Choroid plexus epithelial cell (primary cell): ENCODE data around the gene SF3B1.

Source experiments
- DNase-seq: peaks from one replicate; pipeline ENCODE4 v3.0.0-alpha.2; 2010; ENCODE audit warnings: low read depth
- H3K4me3 ChIP-seq: 2 replicates; pipeline ENCODE4 v1.5.1; 2011; ENCODE audit warnings: low read depth, mild to moderate bottlenecking, control low read depth, low read length, moderate library complexity
- TF ChIP-seq, protein P1 (sequence below): conservative IDR thresholded peaks from 2 replicates; pipeline ENCODE4 v1.5.1; 2011; ENCODE audit warnings: low read depth, mild to moderate bottlenecking, control low read depth, inconsistent platforms, low read length, moderate library complexity

SF3B1 gene

DNA sequence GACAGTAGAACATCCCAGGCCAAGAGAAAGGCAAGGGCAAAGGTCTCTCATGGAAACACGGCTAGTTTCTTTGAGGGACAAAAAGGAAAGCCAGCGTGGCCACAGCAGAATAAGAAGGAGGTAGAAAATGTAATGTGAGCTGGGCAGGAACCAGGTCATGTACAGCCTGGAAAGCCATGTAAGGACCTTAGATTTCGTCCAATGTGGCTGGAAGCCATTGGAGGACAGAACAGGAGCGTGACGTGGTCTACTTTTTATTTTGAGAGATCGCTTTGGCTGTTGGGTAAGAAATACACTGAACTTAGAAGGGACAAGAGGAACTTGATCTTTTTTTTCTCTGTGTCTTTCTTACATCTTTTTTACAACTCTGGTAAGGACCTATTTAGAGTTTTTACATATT is 66.4 kb downstream of the SF3B1 start:
- DNase-seq: no peak
- no peak overlapping the region for H3K4me3 ChIP-seq
- TF ChIP-seq, protein P1, sequence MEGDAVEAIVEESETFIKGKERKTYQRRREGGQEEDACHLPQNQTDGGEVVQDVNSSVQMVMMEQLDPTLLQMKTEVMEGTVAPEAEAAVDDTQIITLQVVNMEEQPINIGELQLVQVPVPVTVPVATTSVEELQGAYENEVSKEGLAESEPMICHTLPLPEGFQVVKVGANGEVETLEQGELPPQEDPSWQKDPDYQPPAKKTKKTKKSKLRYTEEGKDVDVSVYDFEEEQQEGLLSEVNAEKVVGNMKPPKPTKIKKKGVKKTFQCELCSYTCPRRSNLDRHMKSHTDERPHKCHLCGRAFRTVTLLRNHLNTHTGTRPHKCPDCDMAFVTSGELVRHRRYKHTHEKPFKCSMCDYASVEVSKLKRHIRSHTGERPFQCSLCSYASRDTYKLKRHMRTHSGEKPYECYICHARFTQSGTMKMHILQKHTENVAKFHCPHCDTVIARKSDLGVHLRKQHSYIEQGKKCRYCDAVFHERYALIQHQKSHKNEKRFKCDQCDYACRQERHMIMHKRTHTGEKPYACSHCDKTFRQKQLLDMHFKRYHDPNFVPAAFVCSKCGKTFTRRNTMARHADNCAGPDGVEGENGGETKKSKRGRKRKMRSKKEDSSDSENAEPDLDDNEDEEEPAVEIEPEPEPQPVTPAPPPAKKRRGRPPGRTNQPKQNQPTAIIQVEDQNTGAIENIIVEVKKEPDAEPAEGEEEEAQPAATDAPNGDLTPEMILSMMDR: no peak

DNA sequence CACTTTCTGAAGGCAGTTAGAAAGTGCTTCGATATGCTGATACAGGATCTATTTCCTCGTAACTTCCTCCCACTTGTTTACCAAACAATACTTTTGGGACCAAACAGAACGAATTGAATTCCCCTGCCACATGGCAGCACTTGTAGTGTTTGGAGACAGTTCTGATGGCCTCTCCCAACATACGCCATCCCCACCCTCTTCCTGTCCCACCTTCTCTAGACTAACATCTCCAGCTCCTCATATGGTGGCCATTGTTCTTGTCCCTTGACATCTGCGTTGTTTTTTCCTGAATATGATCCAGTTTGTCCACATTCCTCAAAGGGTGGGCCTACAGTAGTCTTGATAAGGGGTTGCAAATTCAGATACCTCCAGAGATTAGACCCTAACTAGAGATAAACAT is 70.8 kb downstream of the SF3B1 start:
- no peak for DNase-seq
- no peak overlapping the region for H3K4me3 ChIP-seq
- TF ChIP-seq, protein P1: no peak

DNA sequence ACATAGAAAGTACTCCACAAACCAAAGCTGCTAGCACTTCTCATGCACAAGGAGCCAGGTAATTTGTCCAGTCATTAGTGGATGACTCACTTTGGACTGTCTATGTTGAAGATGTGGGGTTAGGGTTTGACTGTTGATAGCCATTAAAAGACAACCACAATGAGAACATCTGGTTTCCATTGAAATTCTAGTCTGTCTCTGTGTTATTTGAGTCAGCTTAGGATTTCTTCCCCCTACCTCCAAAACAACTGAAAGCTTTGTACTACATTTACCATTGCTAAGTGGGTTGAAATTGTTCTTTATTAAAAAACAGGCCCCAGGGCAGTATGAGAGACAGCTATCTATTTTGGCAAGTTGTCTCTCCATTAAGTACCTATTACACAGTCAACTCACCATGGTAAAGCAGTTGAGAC is 74.1 kb downstream of the SF3B1 start:
- TF ChIP-seq, protein P1: no peak
- no peak overlapping the region for H3K4me3 ChIP-seq
- peak; percentile 17 for DNase-seq

DNA sequence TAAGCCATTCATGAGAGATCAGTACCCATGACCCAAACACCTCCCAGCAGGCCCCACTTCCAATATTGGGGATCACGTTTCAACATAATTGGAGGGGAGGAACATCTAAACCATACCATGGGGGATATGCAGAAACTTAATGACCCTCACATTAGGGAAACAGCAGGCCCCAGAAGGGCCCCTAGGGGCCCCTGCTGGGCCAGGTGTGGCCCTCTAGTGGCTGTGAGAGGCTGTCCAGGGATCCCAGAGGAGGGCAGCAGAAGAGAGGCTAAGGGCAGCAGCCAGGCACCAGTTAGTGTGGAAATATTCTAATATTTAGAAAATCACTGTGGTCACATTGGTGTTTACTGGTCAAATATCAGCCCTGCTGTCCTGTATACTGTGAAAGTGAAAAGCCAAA is 75.0 kb downstream of the SF3B1 start:
- DNase-seq: no peak
- TF ChIP-seq, protein P1: no peak
- H3K4me3 ChIP-seq: no peak overlapping the region

DNA sequence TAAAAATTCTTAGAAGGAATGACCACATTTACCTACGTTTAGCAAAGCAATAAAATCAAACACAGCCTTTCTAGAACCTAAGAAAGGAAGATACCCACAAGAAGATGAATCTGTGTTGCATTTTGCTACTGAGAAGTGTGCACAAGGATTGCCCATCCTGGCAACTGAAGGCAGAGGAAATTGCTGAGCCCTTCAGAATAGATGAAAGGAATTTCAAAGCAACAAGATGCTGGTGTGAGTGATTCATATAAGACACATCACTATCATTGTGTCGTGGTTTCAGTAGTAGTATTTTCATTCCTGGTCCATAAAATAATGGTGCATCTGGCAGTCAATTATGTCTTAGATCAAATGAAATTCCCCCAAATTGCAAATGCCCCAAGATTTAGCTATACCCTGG is 75.9 kb downstream of the SF3B1 start:
- no peak overlapping the region for H3K4me3 ChIP-seq
- no peak for DNase-seq
- TF ChIP-seq, protein P1: no peak

DNA sequence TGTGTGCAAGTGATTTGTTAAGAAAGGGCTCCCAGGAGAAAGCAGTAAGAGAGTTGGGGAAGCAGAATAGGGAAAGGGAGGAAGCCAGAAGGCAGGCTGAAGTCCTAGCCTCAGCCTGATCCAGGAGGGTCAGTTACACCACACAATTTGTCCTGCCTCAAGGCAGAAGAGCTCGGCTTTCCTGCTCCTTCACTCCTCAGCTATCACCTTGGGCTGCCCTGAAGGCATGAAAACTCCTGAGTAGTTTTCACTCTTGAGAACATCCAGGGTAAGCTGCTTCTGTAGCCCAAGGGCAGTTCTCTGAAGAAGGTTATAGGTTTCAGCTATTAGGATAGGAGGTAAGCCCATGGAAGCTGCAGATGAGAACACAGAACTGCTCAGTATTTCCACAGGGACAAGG is 76.8 kb downstream of the SF3B1 start:
- no peak for DNase-seq
- TF ChIP-seq, protein P1: no peak
- no peak overlapping the region for H3K4me3 ChIP-seq

DNA sequence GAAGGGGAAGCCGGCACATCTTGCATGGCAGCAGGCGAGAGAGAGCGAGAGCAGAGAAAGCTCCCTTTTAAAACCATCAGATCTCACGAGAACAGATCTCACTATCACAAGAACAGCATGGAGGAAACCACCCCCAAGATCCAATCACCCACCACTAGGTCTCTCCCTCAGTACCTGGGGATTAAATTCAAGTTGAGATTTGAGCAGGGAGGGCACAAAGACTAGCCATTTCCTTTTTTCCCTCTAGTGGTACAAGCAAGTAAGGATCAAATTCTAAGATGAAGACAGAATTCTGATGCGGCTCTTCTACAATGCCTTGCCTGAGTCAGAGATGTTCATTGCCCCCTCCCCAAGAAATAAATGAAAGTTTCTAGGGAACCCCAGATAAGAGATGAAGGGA is 78.7 kb downstream of the SF3B1 start:
- TF ChIP-seq, protein P1: peak; percentile 62
- DNase-seq: peak; percentile 39
- H3K4me3 ChIP-seq: no peak overlapping the region
